HepG2 (cell line): ENCODE data around the gene NRSN2. TPM values are rescaled to one million over a fixed set of nuclear protein-coding genes. Genes with fewer than 3 reads are reported as not detected.

Experiments
- BORCS8-MEF2B ChIP-seq: sonication (generic); formaldehyde crosslinking; IDR thresholded peaks from 2 replicates; pipeline ENCODE4 v1.8.0; 2022; ENCODE audit warnings: mild to moderate bottlenecking, missing genetic modification reagents
- GATAD1 ChIP-seq: IDR thresholded peaks from 2 replicates; pipeline ENCODE4 v1.6.1; 2016; ENCODE audit warnings: missing genetic modification reagents, missing compliant biosample characterization
- KDM1A ChIP-seq: IDR thresholded peaks from 2 replicates; pipeline ENCODE4 v1.6.1; 2016; ENCODE audit warnings: missing compliant biosample characterization
- MIER2 ChIP-seq: IDR thresholded peaks from 2 replicates; pipeline ENCODE4 v1.6.1; 2016; ENCODE audit warnings: missing biosample characterization, missing genetic modification reagents
- MIER3 ChIP-seq: IDR thresholded peaks from 2 replicates; pipeline ENCODE4 v1.6.1; 2016; ENCODE audit warnings: missing compliant biosample characterization, borderline replicate concordance
- SIN3B ChIP-seq: fragments of 150-350 bp; IDR thresholded peaks from 2 replicates; pipeline ENCODE4 v1.6.1; 2014; ENCODE audit warnings: low read length
- ZFY ChIP-seq: sonication (generic); formaldehyde crosslinking; IDR thresholded peaks from 2 replicates; pipeline ENCODE4 v1.4.0; 2020; ENCODE audit warnings: missing genetic modification reagents
- ZIK1 ChIP-seq: sonication (generic); formaldehyde crosslinking; IDR thresholded peaks from 2 replicates; pipeline ENCODE4 v1.5.0; 2020; ENCODE audit warnings: mild to moderate bottlenecking, low read depth, missing genetic modification reagents, borderline replicate concordance
- ZKSCAN5 ChIP-seq: sonication (generic); formaldehyde crosslinking; IDR thresholded peaks from 2 replicates; pipeline ENCODE4 v1.5.1; 2020; ENCODE audit warnings: mild to moderate bottlenecking, missing genetic modification reagents
- ZNF337 ChIP-seq: sonication (generic); formaldehyde crosslinking; IDR thresholded peaks from 2 replicates; pipeline ENCODE4 v1.5.1; 2020; ENCODE audit warnings: missing genetic modification reagents, low read depth, mild to moderate bottlenecking, borderline replicate concordance
- ZNF350 ChIP-seq: sonication (generic); formaldehyde crosslinking; IDR thresholded peaks from 2 replicates; pipeline ENCODE4 v1.4.0; 2020; ENCODE audit warnings: mild to moderate bottlenecking, low read depth, missing genetic modification reagents, borderline replicate concordance
- ZNF558 ChIP-seq: sonication (generic); formaldehyde crosslinking; IDR thresholded peaks from 2 replicates; pipeline ENCODE4 v1.9.0; 2022; ENCODE audit warnings: mild to moderate bottlenecking, missing genetic modification reagents, borderline replicate concordance
- ZNF563 ChIP-seq: sonication (generic); formaldehyde crosslinking; IDR thresholded peaks from 2 replicates; pipeline ENCODE4 v1.8.0; 2022; ENCODE audit warnings: mild to moderate bottlenecking, moderate library complexity, missing genetic modification reagents
- ZNF766 ChIP-seq: sonication (generic); formaldehyde crosslinking; IDR thresholded peaks from 2 replicates; pipeline ENCODE4 v1.5.0; 2020; ENCODE audit warnings: missing genetic modification reagents, borderline replicate concordance
- polyA plus RNA-seq, 8 experiments: library from polyadenylated mRNA; depleted of rRNA in 3 of 8; stranded (reverse) in 7 of 8; unstranded in 1 of 8; fragments of >200 nt; fragmentation: Illumina TruSeq in 4 of 8; extraction: Trizol in 4 of 8; gene quantifications; 2 replicates each; pipeline versions ENCODE4 v1.2.1 to v1.2.3, GENCODE V29; 2011 to 2016; ENCODE audit warnings: low read depth in 4 of 8, missing spikeins in 1 of 8, mixed read lengths in 1 of 8; ENCODE audit not compliant: insufficient read depth in 1 of 8
- total RNA-seq, 5 experiments: library from RNA; depleted of rRNA; stranded (reverse); fragments of >200 nt; fragmentation: Illumina TruSeq; extraction: Trizol; gene quantifications; 2 replicates each; pipeline ENCODE4 v1.2.3, GENCODE V29; 2016; ENCODE audit warnings: low read depth in 1 of 5
- TF ChIP-seq, protein P1 (sequence below): sonication (generic); formaldehyde crosslinking; IDR thresholded peaks from 2 replicates; pipeline ENCODE4 v1.4.0; 2020; ENCODE audit warnings: mild to moderate bottlenecking, missing genetic modification reagents
- TF ChIP-seq, protein P2 (sequence below): IDR thresholded peaks from 2 replicates; pipeline ENCODE4 v1.6.1; 2016; ENCODE audit warnings: missing compliant biosample characterization, missing genetic modification reagents, borderline replicate concordance
- TF ChIP-seq, protein P3 (sequence below): IDR thresholded peaks from 2 replicates; pipeline ENCODE4 v1.6.1; 2012; ENCODE audit warnings: low read depth, low read length, improper control_type of control experiment
- TF ChIP-seq, protein P4 (sequence below), 2 experiments: sonication (generic) in 1 of 2; formaldehyde crosslinking in 1 of 2; IDR thresholded peaks; 2 replicates each; pipeline versions ENCODE4 v1.4.0 to v1.6.1; 2016 to 2020; ENCODE audit warnings: borderline replicate concordance in 1 of 2, low read depth in 1 of 2, mild to moderate bottlenecking in 1 of 2, missing genetic modification reagents in 1 of 2

The NRSN2 gene
- total and polyA plus RNA-seq, 2 of the 13 experiments (the other 11 are each of a cell fraction or from before 2014, with no cell fraction given) = 32.3 to 49.4 TPM

DNA sequence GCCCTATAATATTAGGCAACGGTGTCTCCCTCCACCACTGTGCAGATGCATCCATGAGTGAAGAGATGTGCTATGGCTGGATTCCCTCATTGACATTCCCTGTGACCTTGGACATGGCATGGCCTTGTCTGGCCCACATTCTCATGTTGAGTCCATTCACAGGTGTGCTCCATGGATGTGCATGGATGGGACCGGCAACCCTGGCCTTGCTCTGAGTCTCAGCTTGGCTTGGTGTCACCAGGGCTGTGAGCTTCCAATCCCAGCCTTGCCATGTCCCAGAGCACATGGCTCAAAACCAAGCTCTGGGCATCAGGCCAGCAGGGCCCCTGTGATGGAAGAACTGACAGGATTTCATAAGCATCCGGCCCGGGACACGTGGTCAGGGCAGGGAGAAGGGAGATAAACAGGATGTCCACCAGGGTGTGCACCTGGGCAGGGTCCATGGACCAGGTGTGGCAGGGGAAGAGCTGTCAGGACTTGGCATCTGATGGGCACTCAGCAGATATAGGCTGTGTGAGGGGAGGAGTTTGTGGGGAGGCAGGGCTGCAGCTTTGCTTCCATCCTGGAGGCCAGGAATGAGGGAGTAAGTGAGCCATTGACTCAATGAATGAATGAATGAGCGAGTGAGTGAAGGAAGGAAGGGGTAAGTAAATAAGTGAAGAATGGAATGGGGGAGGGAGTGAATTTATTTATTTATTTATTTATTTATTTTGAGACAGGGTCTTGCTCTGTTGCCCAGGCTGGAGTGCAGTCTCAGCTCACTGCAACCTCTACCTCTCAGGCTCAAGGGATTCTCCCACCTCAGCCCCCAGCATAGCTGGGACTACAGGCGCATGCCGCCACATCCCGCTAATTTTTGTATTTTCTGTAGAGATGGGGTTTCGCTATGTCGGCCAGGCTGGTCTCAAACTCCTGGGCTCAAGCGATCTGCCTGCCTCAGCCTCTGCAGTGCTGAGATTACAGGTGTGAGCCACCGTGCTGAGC is 15.7 kb downstream of the NRSN2 start (continued):
- TF ChIP-seq, protein P1, sequence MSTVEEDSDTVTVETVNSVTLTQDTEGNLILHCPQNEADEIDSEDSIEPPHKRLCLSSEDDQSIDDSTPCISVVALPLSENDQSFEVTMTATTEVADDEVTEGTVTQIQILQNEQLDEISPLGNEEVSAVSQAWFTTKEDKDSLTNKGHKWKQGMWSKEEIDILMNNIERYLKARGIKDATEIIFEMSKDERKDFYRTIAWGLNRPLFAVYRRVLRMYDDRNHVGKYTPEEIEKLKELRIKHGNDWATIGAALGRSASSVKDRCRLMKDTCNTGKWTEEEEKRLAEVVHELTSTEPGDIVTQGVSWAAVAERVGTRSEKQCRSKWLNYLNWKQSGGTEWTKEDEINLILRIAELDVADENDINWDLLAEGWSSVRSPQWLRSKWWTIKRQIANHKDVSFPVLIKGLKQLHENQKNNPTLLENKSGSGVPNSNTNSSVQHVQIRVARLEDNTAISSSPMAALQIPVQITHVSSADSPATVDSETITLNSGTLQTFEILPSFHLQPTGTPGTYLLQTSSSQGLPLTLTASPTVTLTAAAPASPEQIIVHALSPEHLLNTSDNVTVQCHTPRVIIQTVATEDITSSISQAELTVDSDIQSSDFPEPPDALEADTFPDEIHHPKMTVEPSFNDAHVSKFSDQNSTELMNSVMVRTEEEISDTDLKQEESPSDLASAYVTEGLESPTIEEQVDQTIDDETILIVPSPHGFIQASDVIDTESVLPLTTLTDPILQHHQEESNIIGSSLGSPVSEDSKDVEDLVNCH (CRISPR knock-in tag) = 0 out of 2 replicates have a peak, but pooled peaks have one; percentile 86
- TF ChIP-seq SIN3B (peak; percentile 61; the same call in 1 of the 2 replicates), BORCS8-MEF2B (peak; percentile 98), ZNF558 (peak; percentile 93; the same call in 1 of the 2 replicates), ZNF350 (CRISPR knock-in tag) (peak; percentile 100), ZNF766 (CRISPR knock-in tag) (peak; percentile 98; the same call in 1 of the 2 replicates), ZNF563 (CRISPR knock-in tag) (peak; percentile 81; the same call in 1 of the 2 replicates), MIER2 (CRISPR knock-in tag) (peak; percentile 93), ZIK1 (peak; percentile 97), KDM1A (CRISPR knock-in tag) (peak; percentile 89), ZFY (peak; percentile 96), ZKSCAN5 (0 out of 2 replicates have a peak, but pooled peaks have one; percentile 15), MIER3 (CRISPR knock-in tag) (peak; percentile 100; the same call in 1 of the 2 replicates), GATAD1 (CRISPR knock-in tag) (peak; percentile 85), ZNF337 (CRISPR knock-in tag) (peak; percentile 93; the same call in 1 of the 2 replicates)
- TF ChIP-seq, protein P2, sequence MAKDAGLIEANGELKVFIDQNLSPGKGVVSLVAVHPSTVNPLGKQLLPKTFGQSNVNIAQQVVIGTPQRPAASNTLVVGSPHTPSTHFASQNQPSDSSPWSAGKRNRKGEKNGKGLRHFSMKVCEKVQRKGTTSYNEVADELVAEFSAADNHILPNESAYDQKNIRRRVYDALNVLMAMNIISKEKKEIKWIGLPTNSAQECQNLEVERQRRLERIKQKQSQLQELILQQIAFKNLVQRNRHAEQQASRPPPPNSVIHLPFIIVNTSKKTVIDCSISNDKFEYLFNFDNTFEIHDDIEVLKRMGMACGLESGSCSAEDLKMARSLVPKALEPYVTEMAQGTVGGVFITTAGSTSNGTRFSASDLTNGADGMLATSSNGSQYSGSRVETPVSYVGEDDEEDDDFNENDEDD (CRISPR knock-in tag) = peak; percentile 99
- TF ChIP-seq, protein P3, sequence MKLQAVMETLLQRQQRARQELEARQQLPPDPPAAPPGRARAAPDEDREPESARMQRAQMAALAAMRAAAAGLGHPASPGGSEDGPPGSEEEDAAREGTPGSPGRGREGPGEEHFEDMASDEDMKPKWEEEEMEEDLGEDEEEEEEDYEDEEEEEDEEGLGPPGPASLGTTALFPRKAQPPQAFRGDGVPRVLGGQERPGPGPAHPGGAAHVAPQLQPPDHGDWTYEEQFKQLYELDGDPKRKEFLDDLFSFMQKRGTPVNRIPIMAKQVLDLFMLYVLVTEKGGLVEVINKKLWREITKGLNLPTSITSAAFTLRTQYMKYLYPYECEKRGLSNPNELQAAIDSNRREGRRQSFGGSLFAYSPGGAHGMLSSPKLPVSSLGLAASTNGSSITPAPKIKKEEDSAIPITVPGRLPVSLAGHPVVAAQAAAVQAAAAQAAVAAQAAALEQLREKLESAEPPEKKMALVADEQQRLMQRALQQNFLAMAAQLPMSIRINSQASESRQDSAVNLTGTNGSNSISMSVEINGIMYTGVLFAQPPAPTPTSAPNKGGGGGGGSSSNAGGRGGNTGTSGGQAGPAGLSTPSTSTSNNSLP = peak; percentile 91
- TF ChIP-seq, protein P4, sequence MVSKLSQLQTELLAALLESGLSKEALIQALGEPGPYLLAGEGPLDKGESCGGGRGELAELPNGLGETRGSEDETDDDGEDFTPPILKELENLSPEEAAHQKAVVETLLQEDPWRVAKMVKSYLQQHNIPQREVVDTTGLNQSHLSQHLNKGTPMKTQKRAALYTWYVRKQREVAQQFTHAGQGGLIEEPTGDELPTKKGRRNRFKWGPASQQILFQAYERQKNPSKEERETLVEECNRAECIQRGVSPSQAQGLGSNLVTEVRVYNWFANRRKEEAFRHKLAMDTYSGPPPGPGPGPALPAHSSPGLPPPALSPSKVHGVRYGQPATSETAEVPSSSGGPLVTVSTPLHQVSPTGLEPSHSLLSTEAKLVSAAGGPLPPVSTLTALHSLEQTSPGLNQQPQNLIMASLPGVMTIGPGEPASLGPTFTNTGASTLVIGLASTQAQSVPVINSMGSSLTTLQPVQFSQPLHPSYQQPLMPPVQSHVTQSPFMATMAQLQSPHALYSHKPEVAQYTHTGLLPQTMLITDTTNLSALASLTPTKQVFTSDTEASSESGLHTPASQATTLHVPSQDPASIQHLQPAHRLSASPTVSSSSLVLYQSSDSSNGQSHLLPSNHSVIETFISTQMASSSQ (IDR thresholded peaks at IDR 0.05; ENCODE audit: low read depth) = 0 out of 2 replicates have a peak, but pooled peaks have one; percentile 62
- TF ChIP-seq, protein P4 (CRISPR knock-in tag; IDR thresholded peaks at IDR 0.05; ENCODE audit: borderline replicate concordance) = peak; percentile 96
